GM21423 (cell line): ENCODE results near the gene SCAPER.
"Not testable (repeated sequence)": the region's sequence is repeated elsewhere in the genome, so short reads cannot be mapped to it uniquely, and the experiment has no call there.

Source experiments
- ATAC-seq: cut with Tn5 transposase; IDR thresholded peaks from one replicate; pipeline ENCODE4 v1.9.1; 2021; ENCODE audit warnings: mild to moderate bottlenecking, moderate library complexity; ENCODE audit not compliant: unreplicated experiment

The SCAPER gene

DNA sequence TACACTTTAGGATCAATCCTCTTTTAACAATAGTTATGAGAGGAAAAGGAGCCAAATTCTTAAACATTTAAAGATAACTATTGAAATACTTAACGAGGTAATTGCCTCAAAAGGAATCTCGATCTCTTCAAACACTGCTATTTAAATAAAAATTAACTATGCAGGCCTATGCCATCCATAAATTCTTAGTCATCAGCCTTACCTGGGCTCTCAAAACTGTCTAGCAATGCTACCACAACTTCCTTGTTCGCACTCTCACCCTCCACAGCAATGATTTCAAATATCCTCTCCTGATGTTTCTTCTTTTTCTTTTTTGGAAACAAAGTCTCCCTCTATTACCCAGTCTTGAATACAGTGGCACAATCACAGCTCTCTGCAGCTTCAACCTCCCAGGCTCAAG lies 606.2 kb downstream of the SCAPER start:
- ATAC-seq: no peak

- ATAC-seq: not testable (repeated sequence)
Measured at GRCh38 chr15:76297951-76298350, 607.2 kb downstream of the SCAPER start.
